ENCODE data around the gene GLIS1.

GLIS1 gene

DNA sequence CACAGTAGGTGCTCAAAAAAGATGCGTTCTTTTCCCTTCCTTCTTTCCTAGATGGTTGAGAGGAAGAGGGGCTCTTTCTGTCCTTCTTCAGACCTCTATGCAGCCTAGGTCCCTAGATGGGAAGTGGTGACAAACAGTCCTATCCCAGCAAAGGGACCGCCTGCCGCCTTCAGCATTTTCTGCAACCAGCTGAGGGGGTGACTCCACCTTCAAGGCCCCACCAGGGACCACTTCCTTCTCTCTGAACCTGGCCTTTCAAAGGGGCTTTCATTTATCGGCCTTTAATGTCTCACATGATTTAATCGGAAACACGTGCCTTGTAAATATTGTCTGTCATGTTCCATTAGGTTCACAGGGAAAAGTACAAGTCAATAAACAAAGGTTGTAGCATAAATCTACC lies 32.6 kb downstream of the GLIS1 start:
- no peak for TF ChIP-seq ZFX (IDR thresholded peaks at IDR 0.05)
- TF ChIP-seq, protein P1, sequence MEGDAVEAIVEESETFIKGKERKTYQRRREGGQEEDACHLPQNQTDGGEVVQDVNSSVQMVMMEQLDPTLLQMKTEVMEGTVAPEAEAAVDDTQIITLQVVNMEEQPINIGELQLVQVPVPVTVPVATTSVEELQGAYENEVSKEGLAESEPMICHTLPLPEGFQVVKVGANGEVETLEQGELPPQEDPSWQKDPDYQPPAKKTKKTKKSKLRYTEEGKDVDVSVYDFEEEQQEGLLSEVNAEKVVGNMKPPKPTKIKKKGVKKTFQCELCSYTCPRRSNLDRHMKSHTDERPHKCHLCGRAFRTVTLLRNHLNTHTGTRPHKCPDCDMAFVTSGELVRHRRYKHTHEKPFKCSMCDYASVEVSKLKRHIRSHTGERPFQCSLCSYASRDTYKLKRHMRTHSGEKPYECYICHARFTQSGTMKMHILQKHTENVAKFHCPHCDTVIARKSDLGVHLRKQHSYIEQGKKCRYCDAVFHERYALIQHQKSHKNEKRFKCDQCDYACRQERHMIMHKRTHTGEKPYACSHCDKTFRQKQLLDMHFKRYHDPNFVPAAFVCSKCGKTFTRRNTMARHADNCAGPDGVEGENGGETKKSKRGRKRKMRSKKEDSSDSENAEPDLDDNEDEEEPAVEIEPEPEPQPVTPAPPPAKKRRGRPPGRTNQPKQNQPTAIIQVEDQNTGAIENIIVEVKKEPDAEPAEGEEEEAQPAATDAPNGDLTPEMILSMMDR (conservative IDR thresholded peaks at IDR 0.05): no peak
- no peak overlapping the region for H3K27ac ChIP-seq

DNA sequence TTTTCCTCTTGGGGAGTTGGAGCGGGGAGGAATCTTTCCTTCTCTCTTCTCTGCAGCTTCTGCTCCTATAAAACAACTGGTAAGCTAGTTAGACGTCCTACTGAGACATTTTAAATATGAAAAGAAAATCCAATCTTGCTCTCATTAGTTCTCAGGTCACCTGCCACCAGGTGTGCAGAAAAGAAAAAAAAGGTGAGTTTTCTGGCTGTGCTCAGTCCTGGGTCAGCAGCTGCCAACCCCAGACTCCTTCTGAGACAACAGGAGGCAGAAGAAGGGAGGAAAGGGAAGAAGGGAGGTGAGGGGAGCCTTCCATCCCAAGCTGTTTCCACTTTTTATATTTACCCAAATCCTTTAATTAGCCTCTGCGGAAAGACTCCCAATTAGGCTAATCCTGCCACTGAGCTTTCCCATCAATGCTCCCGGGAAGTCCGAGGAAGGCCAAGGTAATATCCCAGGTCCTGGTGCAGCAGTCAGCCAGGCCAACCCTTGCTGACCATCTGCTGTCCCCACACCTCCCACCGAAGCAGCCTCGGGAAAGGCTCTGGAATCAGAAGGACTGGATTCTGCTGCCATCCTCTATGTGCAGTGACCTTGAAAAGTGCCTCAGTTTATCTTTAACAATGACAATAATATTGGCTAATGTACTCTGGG lies 33.4 kb downstream of the GLIS1 start:
- TF ChIP-seq ZFX (IDR thresholded peaks at IDR 0.05): no peak
- TF ChIP-seq, protein P1 (conservative IDR thresholded peaks at IDR 0.05): no peak
- H3K27ac ChIP-seq: no peak overlapping the region

DNA sequence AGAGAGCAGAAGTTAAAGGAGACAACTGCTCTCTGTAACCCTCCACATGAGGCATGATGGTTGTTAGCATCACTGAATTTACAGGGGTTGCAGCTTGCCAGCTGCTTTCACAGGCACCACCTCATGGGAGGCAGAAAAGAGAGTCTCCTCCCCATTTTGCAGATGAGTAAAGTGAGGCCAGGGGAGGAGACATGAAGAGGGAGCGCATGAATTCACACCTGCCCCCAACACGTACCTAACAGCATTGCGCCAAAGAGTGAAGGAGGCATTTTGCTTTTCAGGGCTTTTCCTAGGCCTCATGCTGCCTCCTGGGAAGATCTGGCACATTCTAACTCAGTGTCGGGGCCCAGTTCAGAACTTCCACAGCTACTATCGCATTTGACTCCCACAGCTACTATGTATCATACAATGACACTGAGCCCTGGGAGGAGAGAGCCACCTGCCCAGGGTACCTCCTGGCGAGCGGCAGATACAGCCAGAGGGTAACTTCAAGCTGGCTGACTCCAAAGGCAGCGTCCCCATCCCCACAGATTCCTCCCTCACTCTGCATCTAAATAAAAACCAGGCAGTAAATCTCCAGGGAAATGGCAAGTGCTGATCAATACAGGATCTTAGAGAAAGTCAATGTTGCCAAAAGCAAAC lies 34.0 kb downstream of the GLIS1 start:
- TF ChIP-seq, protein P1 (conservative IDR thresholded peaks at IDR 0.05): no peak
- no peak for TF ChIP-seq ZFX (IDR thresholded peaks at IDR 0.05)
- no peak overlapping the region for H3K27ac ChIP-seq

DNA sequence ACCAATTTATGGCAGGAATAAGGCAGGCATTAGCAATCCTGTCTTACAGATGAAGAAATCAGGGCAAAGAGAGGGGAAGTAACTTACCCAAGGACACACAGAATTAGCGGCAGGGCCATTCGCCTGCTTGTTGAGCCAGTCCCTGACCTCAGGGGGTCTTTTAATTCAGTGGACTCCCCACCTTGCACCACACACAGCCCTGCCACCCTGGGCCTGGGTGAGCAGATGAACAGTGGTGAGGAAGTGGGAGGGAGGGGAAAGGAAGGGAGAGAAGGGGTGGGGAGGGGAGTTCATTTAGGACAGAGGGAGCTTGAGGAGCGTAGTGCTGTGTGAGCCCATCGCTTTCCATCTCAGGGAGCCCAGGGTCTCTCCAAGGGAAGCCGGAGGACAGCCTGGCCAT lies 34.7 kb downstream of the GLIS1 start:
- H3K27ac ChIP-seq: no peak overlapping the region
- no peak for TF ChIP-seq ZFX (IDR thresholded peaks at IDR 0.05)
- TF ChIP-seq, protein P1 (conservative IDR thresholded peaks at IDR 0.05): no peak

DNA sequence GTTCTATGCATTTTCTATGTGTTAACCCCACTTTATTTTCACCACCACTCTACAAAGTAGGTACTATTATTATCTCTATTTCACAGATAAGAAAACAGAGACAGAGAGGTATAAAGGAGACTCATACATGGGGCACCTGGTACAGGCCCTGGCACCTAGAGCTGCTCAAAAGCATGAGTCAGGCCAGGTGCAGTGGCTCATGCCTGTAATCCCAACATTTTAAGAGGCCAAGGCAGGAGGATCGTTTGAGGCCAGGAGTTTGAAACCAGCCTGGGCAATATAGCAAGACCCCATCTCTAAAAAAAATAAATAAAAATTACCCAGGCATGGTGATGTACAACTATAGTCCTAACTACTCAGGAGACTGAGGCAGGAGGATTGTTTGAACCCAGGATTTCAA lies 35.8 kb downstream of the GLIS1 start:
- no peak overlapping the region for H3K27ac ChIP-seq
- TF ChIP-seq, protein P1 (conservative IDR thresholded peaks at IDR 0.05): no peak

DNA sequence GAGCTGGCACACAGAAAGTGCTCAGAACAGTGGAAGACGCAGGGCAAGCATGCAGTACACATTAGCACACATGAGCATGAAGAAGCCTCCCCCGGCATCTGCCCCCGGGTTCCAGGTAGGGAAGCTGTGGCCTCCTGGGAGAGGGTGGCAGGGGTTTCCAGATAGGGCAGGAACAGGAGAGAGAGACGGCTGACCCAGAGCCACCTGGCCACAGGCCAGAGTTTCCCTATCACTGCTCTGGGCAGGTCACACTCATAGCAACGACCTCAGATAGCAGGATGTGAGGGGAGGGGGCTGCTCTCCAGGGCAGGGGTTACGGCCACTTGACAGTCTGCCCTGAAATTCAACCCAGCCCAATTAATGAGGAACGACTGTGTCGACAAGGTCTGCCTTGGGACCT lies 36.6 kb downstream of the GLIS1 start:
- TF ChIP-seq, protein P1 (conservative IDR thresholded peaks at IDR 0.05): no peak
- TF ChIP-seq ZFX (IDR thresholded peaks at IDR 0.05): no peak
- H3K27ac ChIP-seq: no peak overlapping the region

DNA sequence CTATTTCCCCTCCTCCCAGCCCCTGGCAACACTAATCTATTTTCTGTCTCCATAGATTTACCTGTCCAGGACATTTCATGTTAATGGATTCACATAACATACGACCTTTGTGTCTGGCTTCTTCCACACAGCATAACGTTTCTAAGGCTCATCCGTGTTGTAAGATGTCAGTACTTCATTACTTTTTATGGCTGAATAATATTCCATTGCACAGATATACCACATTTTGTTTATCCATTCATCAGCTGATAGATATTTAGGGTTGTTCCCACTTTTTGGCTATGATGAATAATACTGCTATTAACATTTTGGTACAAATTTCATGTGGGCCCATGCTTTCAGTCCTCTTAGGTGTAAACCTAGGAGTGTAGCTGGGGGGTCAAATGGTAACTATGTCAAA lies 38.2 kb downstream of the GLIS1 start:
- no peak for TF ChIP-seq ZFX (IDR thresholded peaks at IDR 0.05)
- TF ChIP-seq, protein P1 (conservative IDR thresholded peaks at IDR 0.05): no peak

More for the DNA sequence above, 38.2 kb downstream of the GLIS1 start:
- H3K27ac ChIP-seq: no peak overlapping the region
